ENCODE results near the gene DENND5B.
"Not testable (repeated sequence)": the region's sequence is repeated elsewhere in the genome, so short reads cannot be mapped to it uniquely, and the experiment has no call there.

The DENND5B gene

DNA sequence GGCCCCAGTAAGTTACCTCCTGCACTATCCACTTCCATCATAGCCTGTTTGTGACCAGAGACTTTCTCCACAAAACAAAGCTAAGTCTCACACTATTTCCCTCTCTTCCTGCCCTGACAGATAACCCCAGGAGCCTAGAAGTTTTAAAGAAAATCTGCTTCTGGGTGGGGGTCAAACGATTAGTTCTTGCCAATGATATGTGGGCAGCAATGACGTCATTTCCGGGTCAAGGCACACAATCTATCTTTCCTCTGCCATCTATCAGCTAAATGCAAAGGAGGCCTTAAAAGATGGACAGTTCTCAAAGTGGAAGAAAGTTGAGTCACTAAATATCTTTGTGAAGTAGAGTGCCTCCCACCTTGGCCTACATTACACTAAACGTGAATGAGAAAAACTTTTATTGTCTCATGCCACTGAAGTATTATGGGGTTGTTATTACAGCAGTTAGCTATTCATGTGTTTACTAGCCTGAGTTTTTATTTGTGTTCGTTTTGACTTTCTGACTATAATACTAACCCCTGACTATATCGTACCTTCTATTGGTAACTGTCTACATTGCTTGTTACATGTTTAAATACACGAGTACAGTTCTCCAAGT is 86.2 kb downstream of the DENND5B start:
- peaks cover 9% of the 10 kb centered on the region for H3K79me1 ChIP-seq (ENCODE audit: low read length)
- no peak overlapping the region for H3K4me2 ChIP-seq (ENCODE audit: low read length)
- H3K9ac ChIP-seq (ENCODE audit: low read length): no peak overlapping the region
- no peak overlapping the region for H3K4me3 ChIP-seq (ENCODE audit: low read depth, low read length)
- WGBS (ENCODE audit: extremely low coverage, insufficient coverage, insufficient read length): no CpG with 5 or more reads among the region's 7 CpGs
- no peak overlapping the region for H3K27ac ChIP-seq (ENCODE audit: low read depth, low read length)
- no peak overlapping the region for H3K18ac ChIP-seq (ENCODE audit: low read length)
- no peak overlapping the region for H3K4ac ChIP-seq (ENCODE audit: low read depth, low read length)
- H4K91ac ChIP-seq (ENCODE audit: low read depth, low read length): no peak overlapping the region
- no peak overlapping the region for H2AK5ac ChIP-seq (ENCODE audit: low read length)
- H3K23ac ChIP-seq (ENCODE audit: low read length): no peak overlapping the region
- peaks cover 3% of the 10 kb centered on the region for H3K9me3 ChIP-seq (ENCODE audit: insufficient read depth, low read depth, low read length)
- no peak for DNase-seq
- H3K36me3 ChIP-seq (ENCODE audit: control insufficient read depth in 1 of 2, insufficient read depth in 2 of 2, low read length in 2 of 2): no peaks in the 10 kb centered on the region
- no peak overlapping the region for H2BK120ac ChIP-seq (ENCODE audit: insufficient read depth, low read length, poor library complexity)
- no peak overlapping the region for H4K12ac ChIP-seq (ENCODE audit: low read depth, low read length)
- no peak overlapping the region for H4K8ac ChIP-seq (ENCODE audit: low read depth, low read length)
- H3K79me2 ChIP-seq (ENCODE audit: control insufficient read depth, insufficient read depth, low read length, poor library complexity): no peaks in the 10 kb centered on the region
- no peak overlapping the region for H2AFZ ChIP-seq (ENCODE audit: insufficient read depth, low read length, poor library complexity)
- H3K14ac ChIP-seq (ENCODE audit: low read length): no peak overlapping the region
- no peak overlapping the region for H2BK5ac ChIP-seq (ENCODE audit: low read depth, low read length, poor library complexity)
- no peaks in the 10 kb centered on the region for H3K27me3 ChIP-seq (ENCODE audit: insufficient read depth, low read length)
- no peak overlapping the region for H2BK12ac ChIP-seq (ENCODE audit: low read length)
- peaks cover 8 to 13% of the 10 kb centered on the region in 2 experiments for H3K4me1 ChIP-seq (ENCODE audit: control insufficient read depth in 1 of 2, insufficient read depth in 2 of 2, low read length in 2 of 2)

DNA sequence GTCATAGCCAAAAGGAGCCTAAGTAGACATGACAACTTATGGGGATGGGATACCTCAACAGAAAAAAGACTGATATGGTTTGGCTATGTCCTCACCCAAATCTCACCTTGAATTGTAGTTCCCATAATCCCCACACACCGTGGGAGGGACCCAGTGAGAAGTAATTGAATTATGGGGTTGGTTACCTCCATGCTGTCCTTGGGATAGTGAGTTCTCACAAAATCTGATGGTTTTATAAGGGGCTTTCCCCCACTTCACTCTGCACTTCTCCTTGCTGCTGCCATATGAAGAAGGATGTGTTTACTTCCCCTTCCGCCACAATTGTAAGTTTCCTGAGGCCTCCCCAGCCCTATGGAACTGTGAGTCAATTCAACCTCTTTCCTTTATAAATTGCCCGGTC is 89.9 kb downstream of the DENND5B start:
- not testable (repeated sequence) for H3K36me3 ChIP-seq (ENCODE audit: control insufficient read depth in 1 of 2, insufficient read depth in 2 of 2, low read length in 2 of 2); H3K4ac ChIP-seq (ENCODE audit: low read depth, low read length); H3K4me2 ChIP-seq (ENCODE audit: low read length); H3K79me1 ChIP-seq (ENCODE audit: low read length); H4K8ac ChIP-seq (ENCODE audit: low read depth, low read length); H3K23ac ChIP-seq (ENCODE audit: low read length); H3K27me3 ChIP-seq (ENCODE audit: insufficient read depth, low read length); H3K4me3 ChIP-seq (ENCODE audit: low read depth, low read length); H3K79me2 ChIP-seq (ENCODE audit: control insufficient read depth, insufficient read depth, low read length, poor library complexity); H2BK5ac ChIP-seq (ENCODE audit: low read depth, low read length, poor library complexity); H3K18ac ChIP-seq (ENCODE audit: low read length); H2BK12ac ChIP-seq (ENCODE audit: low read length); H4K12ac ChIP-seq (ENCODE audit: low read depth, low read length); H3K9me3 ChIP-seq (ENCODE audit: insufficient read depth, low read depth, low read length); H3K14ac ChIP-seq (ENCODE audit: low read length); H4K91ac ChIP-seq (ENCODE audit: low read depth, low read length); H3K9ac ChIP-seq (ENCODE audit: low read length); H2AFZ ChIP-seq (ENCODE audit: insufficient read depth, low read length, poor library complexity); H2AK5ac ChIP-seq (ENCODE audit: low read length); H2BK120ac ChIP-seq (ENCODE audit: insufficient read depth, low read length, poor library complexity); H3K27ac ChIP-seq (ENCODE audit: low read depth, low read length); DNase-seq; H3K4me1 ChIP-seq (ENCODE audit: control insufficient read depth in 1 of 2, insufficient read depth in 2 of 2, low read length in 2 of 2)
- no CpG with 5 or more reads among the region's 3 CpGs for WGBS (ENCODE audit: extremely low coverage, insufficient coverage, insufficient read length)

DNA sequence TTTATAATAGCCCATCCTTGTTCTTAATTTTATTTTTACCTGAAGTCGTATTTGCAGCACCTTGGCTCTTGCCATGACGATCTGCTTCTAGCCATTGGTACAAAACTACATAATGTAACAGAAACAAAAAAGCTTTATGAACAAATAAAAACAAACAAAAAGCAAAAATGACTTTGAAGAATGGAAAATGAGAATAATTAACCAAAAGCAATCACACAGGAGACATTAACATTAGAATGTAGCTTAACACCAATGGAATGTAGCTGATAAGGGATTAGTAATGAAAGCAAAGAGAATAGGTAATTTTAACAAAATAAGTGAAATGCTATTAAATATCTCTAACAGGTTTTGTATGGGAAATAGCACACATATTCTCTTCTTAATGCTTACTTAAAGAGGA is 91.4 kb downstream of the DENND5B start:
- H2BK12ac ChIP-seq (ENCODE audit: low read length): no peak overlapping the region
- H3K18ac ChIP-seq (ENCODE audit: low read length): no peak overlapping the region
- H2AFZ ChIP-seq (ENCODE audit: insufficient read depth, low read length, poor library complexity): no peak overlapping the region
- H3K9ac ChIP-seq (ENCODE audit: low read length): no peak overlapping the region
- H2AK5ac ChIP-seq (ENCODE audit: low read length): no peak overlapping the region
- H2BK5ac ChIP-seq (ENCODE audit: low read depth, low read length, poor library complexity): no peak overlapping the region
- H3K36me3 ChIP-seq (ENCODE audit: control insufficient read depth in 1 of 2, insufficient read depth in 2 of 2, low read length in 2 of 2): no peaks in the 10 kb centered on the region
- no peaks in the 10 kb centered on the region for H3K79me1 ChIP-seq (ENCODE audit: low read length)
- no peak overlapping the region for H4K12ac ChIP-seq (ENCODE audit: low read depth, low read length)
- no peak overlapping the region for H3K4me3 ChIP-seq (ENCODE audit: low read depth, low read length)
- H3K79me2 ChIP-seq (ENCODE audit: control insufficient read depth, insufficient read depth, low read length, poor library complexity): no peaks in the 10 kb centered on the region
- H3K9me3 ChIP-seq (ENCODE audit: insufficient read depth, low read depth, low read length): no peaks in the 10 kb centered on the region
- no peak overlapping the region for H3K4ac ChIP-seq (ENCODE audit: low read depth, low read length)
- H3K4me1 ChIP-seq (ENCODE audit: control insufficient read depth in 1 of 2, insufficient read depth in 2 of 2, low read length in 2 of 2): no peaks in the 10 kb centered on the region
- H2BK120ac ChIP-seq (ENCODE audit: insufficient read depth, low read length, poor library complexity): no peak overlapping the region
- no peak overlapping the region for H3K4me2 ChIP-seq (ENCODE audit: low read length)
- no CpG with 5 or more reads among the region's 2 CpGs for WGBS (ENCODE audit: extremely low coverage, insufficient coverage, insufficient read length)
- H4K91ac ChIP-seq (ENCODE audit: low read depth, low read length): no peak overlapping the region
- no peak overlapping the region for H4K8ac ChIP-seq (ENCODE audit: low read depth, low read length)
- DNase-seq: no peak
- H3K27me3 ChIP-seq (ENCODE audit: insufficient read depth, low read length): no peaks in the 10 kb centered on the region
- H3K23ac ChIP-seq (ENCODE audit: low read length): no peak overlapping the region
- H3K27ac ChIP-seq (ENCODE audit: low read depth, low read length): no peak overlapping the region
- no peak overlapping the region for H3K14ac ChIP-seq (ENCODE audit: low read length)

DNA sequence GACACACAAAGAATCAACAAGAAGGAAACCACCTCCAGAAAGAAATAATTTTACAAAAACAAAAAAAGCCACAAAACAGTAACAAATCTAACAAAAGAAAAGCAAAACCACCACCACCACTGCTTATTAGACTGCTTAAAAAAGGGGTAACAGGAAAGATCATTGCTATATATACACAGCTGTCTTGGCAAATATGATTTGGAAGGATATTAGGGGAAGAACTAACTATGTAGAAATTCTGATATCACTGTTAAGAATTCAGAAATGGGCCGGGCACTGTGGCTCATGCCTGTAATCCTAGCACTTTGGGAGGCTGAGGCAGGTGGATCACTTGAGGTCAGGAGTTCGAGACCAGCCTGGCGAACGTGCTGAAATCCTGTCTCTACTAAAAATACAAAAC is 92.5 kb downstream of the DENND5B start:
- H2AFZ ChIP-seq (ENCODE audit: insufficient read depth, low read length, poor library complexity): no peak overlapping the region
- H2AK5ac ChIP-seq (ENCODE audit: low read length): no peak overlapping the region
- no peak overlapping the region for H3K27ac ChIP-seq (ENCODE audit: low read depth, low read length)
- H3K4me2 ChIP-seq (ENCODE audit: low read length): no peak overlapping the region
- no peak overlapping the region for H4K91ac ChIP-seq (ENCODE audit: low read depth, low read length)
- WGBS (ENCODE audit: extremely low coverage, insufficient coverage, insufficient read length): no CpG with 5 or more reads among the region's 4 CpGs
- no peaks in the 10 kb centered on the region for H3K79me1 ChIP-seq (ENCODE audit: low read length)
- H4K12ac ChIP-seq (ENCODE audit: low read depth, low read length): no peak overlapping the region
- no peak overlapping the region for H3K23ac ChIP-seq (ENCODE audit: low read length)
- H3K27me3 ChIP-seq (ENCODE audit: insufficient read depth, low read length): no peaks in the 10 kb centered on the region
- DNase-seq: no peak
- H3K9me3 ChIP-seq (ENCODE audit: insufficient read depth, low read depth, low read length): no peaks in the 10 kb centered on the region
- H3K9ac ChIP-seq (ENCODE audit: low read length): no peak overlapping the region
- no peak overlapping the region for H2BK120ac ChIP-seq (ENCODE audit: insufficient read depth, low read length, poor library complexity)
- no peaks in the 10 kb centered on the region for H3K4me1 ChIP-seq (ENCODE audit: control insufficient read depth in 1 of 2, insufficient read depth in 2 of 2, low read length in 2 of 2)
- no peak overlapping the region for H3K14ac ChIP-seq (ENCODE audit: low read length)
- H3K79me2 ChIP-seq (ENCODE audit: control insufficient read depth, insufficient read depth, low read length, poor library complexity): no peaks in the 10 kb centered on the region
- peaks cover 4% of the 10 kb centered on the region in 2 experiments for H3K36me3 ChIP-seq (ENCODE audit: control insufficient read depth in 1 of 2, insufficient read depth in 2 of 2, low read length in 2 of 2)
- H3K4ac ChIP-seq (ENCODE audit: low read depth, low read length): no peak overlapping the region
- H2BK12ac ChIP-seq (ENCODE audit: low read length): no peak overlapping the region
- H2BK5ac ChIP-seq (ENCODE audit: low read depth, low read length, poor library complexity): no peak overlapping the region
- H3K18ac ChIP-seq (ENCODE audit: low read length): no peak overlapping the region
- H4K8ac ChIP-seq (ENCODE audit: low read depth, low read length): no peak overlapping the region
- no peak overlapping the region for H3K4me3 ChIP-seq (ENCODE audit: low read depth, low read length)
